Parathyroid adenoma (tissue), 2 donors: Measurements from ENCODE around the gene PER2.
"Not testable (repeated sequence)": the region's sequence is repeated elsewhere in the genome, so short reads cannot be mapped to it uniquely, and the experiment has no call there.

ENCODE experiments used
- H2AFZ ChIP-seq: fragments of 300-600 bp; sonication (generic); one replicate; pipeline ENCODE4 v1.7.0; 2017; ENCODE audit warnings: antibody characterized with exemption, mild to moderate bottlenecking
- H3K27ac ChIP-seq: fragments of 300-600 bp; sonication (generic); one replicate; pipeline ENCODE4 v1.7.0; 2017
- H3K27me3 ChIP-seq: fragments of 300-600 bp; sonication (generic); one replicate; pipeline ENCODE4 v1.7.0; 2017; ENCODE audit warnings: low read length; ENCODE audit not compliant: control insufficient read depth, insufficient read depth
- H3K36me3 ChIP-seq: fragments of 300-600 bp; sonication (generic); one replicate; pipeline ENCODE4 v1.7.0; 2017; ENCODE audit warnings: low read length; ENCODE audit not compliant: control insufficient read depth, insufficient read depth
- H3K4me1 ChIP-seq: fragments of 300-600 bp; sonication (generic); one replicate; pipeline ENCODE4 v1.7.0; 2017; ENCODE audit warnings: control low read depth
- H3K4me2 ChIP-seq: fragments of 300-600 bp; sonication (generic); one replicate; pipeline ENCODE4 v1.7.0; 2017; ENCODE audit warnings: low read length
- H3K4me3 ChIP-seq: fragments of 300-600 bp; sonication (generic); one replicate; pipeline ENCODE4 v1.7.0; 2017; ENCODE audit warnings: low read depth, low read length
- H3K79me2 ChIP-seq: fragments of 300-600 bp; sonication (generic); one replicate; pipeline ENCODE4 v1.7.0; 2017; ENCODE audit warnings: control low read depth
- H3K9ac ChIP-seq: fragments of 300-600 bp; sonication (generic); one replicate; pipeline ENCODE4 v1.7.0; 2017; ENCODE audit warnings: mild to moderate bottlenecking
- H3K9me3 ChIP-seq: fragments of 300-600 bp; sonication (generic); one replicate; pipeline ENCODE4 v1.7.0; 2017; ENCODE audit warnings: low read length; ENCODE audit not compliant: control insufficient read depth
- TF ChIP-seq, protein P1 (sequence below): fragments of 300-600 bp; sonication (generic); IDR thresholded peaks from one replicate; pipeline ENCODE4 v1.7.0; 2017; ENCODE audit warnings: antibody characterized with exemption, mild to moderate bottlenecking
- donor health status: primary hyperparathyroidism.

PER2 gene

DNA sequence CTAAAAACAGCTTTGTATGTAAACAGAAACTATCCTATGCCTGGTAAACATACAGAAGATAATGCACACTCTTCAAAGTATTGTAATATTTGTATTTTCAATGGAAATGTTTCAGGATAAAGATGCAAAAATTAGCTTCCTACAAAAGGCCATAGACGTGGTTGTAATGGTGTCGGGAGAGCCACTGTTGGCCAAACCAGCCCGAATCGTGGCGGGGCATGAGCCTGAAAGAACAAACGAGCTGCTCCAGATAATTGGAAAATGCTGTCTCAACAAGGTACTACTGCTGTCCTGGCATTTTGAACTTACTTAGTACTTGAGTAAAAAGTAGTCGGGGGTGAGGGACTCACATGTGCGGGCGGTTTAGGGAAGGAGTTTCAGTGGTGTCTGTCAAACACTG is 37.3 kb upstream of the PER2 start:
- Histone ChIP-seq H3K9ac (no peak overlapping the region), H3K4me2 (no peak overlapping the region), H3K9me3 (no peaks in the 10 kb centered on the region), H3K36me3 (no peaks in the 10 kb centered on the region), H3K27me3 (no peaks in the 10 kb centered on the region), H3K4me3 (no peak overlapping the region), H2AFZ (no peak overlapping the region), H3K27ac (peak overlapping the region; percentile 61), H3K4me1 (peaks cover 18% of the 10 kb centered on the region), H3K79me2 (peaks cover 21% of the 10 kb centered on the region)
- TF ChIP-seq, protein P1, sequence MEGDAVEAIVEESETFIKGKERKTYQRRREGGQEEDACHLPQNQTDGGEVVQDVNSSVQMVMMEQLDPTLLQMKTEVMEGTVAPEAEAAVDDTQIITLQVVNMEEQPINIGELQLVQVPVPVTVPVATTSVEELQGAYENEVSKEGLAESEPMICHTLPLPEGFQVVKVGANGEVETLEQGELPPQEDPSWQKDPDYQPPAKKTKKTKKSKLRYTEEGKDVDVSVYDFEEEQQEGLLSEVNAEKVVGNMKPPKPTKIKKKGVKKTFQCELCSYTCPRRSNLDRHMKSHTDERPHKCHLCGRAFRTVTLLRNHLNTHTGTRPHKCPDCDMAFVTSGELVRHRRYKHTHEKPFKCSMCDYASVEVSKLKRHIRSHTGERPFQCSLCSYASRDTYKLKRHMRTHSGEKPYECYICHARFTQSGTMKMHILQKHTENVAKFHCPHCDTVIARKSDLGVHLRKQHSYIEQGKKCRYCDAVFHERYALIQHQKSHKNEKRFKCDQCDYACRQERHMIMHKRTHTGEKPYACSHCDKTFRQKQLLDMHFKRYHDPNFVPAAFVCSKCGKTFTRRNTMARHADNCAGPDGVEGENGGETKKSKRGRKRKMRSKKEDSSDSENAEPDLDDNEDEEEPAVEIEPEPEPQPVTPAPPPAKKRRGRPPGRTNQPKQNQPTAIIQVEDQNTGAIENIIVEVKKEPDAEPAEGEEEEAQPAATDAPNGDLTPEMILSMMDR: no peak

DNA sequence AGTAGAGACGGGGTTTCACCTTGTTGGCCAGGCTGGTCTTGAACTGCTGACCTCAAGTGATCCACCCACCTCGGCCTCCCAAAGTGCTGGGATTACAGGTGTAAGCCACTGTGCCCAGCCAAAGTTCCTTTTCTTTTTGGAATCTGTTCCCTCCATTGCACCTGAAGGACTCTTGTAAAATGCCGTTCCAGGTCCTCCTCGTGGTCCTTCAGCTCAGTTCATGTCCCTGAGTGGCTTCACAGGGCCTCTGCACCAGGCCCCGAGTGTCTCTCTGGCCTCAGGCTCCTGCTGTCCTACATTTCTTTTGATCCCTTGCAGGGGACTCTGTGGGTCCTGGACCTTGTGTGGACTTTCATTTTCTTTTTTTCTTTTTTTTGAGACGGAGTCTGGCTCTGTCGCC is 35.8 kb upstream of the PER2 start:
- not testable (repeated sequence) for H3K36me3 ChIP-seq, H3K27ac ChIP-seq
- H3K79me2 ChIP-seq: peaks cover 13% of the 10 kb centered on the region

GRCh38 chr2:238322001-238322411 is 33.6 kb upstream of the PER2 start:
- peaks cover 5% of the 10 kb centered on the region for H3K79me2 ChIP-seq
- TF ChIP-seq, protein P1: no peak
- H3K4me3 ChIP-seq: no peak overlapping the region
- no peaks in the 10 kb centered on the region for H3K36me3 ChIP-seq
- H3K9me3 ChIP-seq: no peaks in the 10 kb centered on the region
- H3K9ac ChIP-seq: no peak overlapping the region
- peaks cover 22% of the 10 kb centered on the region for H3K4me1 ChIP-seq
- no peak overlapping the region for H3K27ac ChIP-seq
- H2AFZ ChIP-seq: no peak overlapping the region
- no peaks in the 10 kb centered on the region for H3K27me3 ChIP-seq
- no peak overlapping the region for H3K4me2 ChIP-seq

More for the DNA sequence above, 35.8 kb upstream of the PER2 start:
- H3K4me1 ChIP-seq: peaks cover 22% of the 10 kb centered on the region
- not testable (repeated sequence) for H2AFZ ChIP-seq, H3K4me2 ChIP-seq, H3K9ac ChIP-seq, H3K9me3 ChIP-seq, H3K4me3 ChIP-seq, H3K27me3 ChIP-seq

DNA sequence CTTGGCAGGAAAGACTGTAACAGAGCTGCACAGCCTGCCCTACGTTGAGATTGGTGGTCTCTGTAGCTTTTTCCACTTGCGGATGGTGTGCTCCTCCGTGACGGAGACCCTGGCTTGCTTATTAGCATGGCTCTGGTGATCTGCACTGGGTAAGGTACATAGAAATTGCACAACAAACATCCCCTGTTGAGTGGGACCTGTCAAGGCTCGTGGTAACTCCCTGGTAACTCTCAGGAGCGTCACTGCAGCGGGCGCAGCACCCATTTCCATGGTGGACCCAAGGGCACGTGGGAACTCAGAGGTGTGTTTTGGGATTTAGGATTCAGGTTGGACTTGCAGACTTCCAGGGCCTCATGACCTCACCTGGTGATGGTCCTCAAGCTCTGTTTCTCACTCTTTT is 33.1 kb upstream of the PER2 start:
- H3K79me2 ChIP-seq: peaks cover 2% of the 10 kb centered on the region
- H3K4me3 ChIP-seq: peak overlapping the region; percentile 53
- H3K9me3 ChIP-seq: no peaks in the 10 kb centered on the region
- peak overlapping the region; percentile 79 for H3K4me2 ChIP-seq
- H2AFZ ChIP-seq: no peak overlapping the region
- H3K27ac ChIP-seq: peak overlapping the region; percentile 29
- H3K9ac ChIP-seq: peak overlapping the region; percentile 8
- H3K27me3 ChIP-seq: no peaks in the 10 kb centered on the region
- TF ChIP-seq, protein P1: no peak
- no peaks in the 10 kb centered on the region for H3K36me3 ChIP-seq
- H3K4me1 ChIP-seq: peaks cover 21% of the 10 kb centered on the region

GRCh38 chr2:238320648-238321281 is 32.4 kb upstream of the PER2 start:
- Histone ChIP-seq H3K36me3 (no peaks in the 10 kb centered on the region), H3K4me3 (peak overlapping the region; percentile 53), H2AFZ (no peak overlapping the region), H3K79me2 (no peaks in the 10 kb centered on the region), H3K9me3 (no peaks in the 10 kb centered on the region), H3K9ac (peak overlapping the region; percentile 8), H3K27ac (peak overlapping the region; percentile 29), H3K4me2 (peak overlapping the region; percentile 79), H3K27me3 (no peaks in the 10 kb centered on the region), H3K4me1 (peaks cover 16% of the 10 kb centered on the region)
- TF ChIP-seq, protein P1: no peak
